Uterus (tissue), 4 donors: ENCODE data around the gene VIPR2. TPM values are rescaled to one million over a fixed set of nuclear protein-coding genes. Genes with fewer than 3 reads are reported as not detected.
"Not testable (repeated sequence)": the region's sequence is repeated elsewhere in the genome, so short reads cannot be mapped to it uniquely, and the experiment has no call there.

Source experiments
- DNase-seq, 2 donors: peaks; one replicate each; pipeline ENCODE4 v3.0.0-alpha.2; 2019 to 2020
- H3K27ac ChIP-seq, 2 donors: fragments of 200-600 bp; sonication (generic); 1 replicate in 1 of 2; 2 replicates in 1 of 2; pipeline ENCODE4 v1.5.1; 2016 to 2018
- H3K27me3 ChIP-seq, 2 donors: fragments of 200-600 bp; sonication (generic); one replicate each; pipeline ENCODE4 v1.5.1; 2018 to 2019; ENCODE audit warnings: control low read depth in 1 of 2
- H3K36me3 ChIP-seq, 2 donors: fragments of 200-600 bp; sonication (generic); one replicate each; pipeline ENCODE4 v1.5.1; 2019; ENCODE audit warnings: control low read depth in 1 of 2
- H3K4me1 ChIP-seq, 2 donors: fragments of 200-600 bp; sonication (generic); one replicate each; pipeline ENCODE4 v1.5.1; 2018 to 2019; ENCODE audit warnings: control low read depth in 1 of 2
- H3K4me3 ChIP-seq, 2 donors: fragments of 200-600 bp; sonication (generic); 1 replicate in 1 of 2; 2 replicates in 1 of 2; pipeline ENCODE4 v1.5.1; 2018 to 2019; ENCODE audit warnings: mild to moderate bottlenecking in 1 of 2
- H3K9me3 ChIP-seq, 2 donors: fragments of 200-600 bp; sonication (generic); one replicate each; pipeline ENCODE4 v1.5.1; 2019; ENCODE audit warnings: control low read depth in 1 of 2
- CTCF ChIP-seq, 4 experiments: fragments of 200-600 bp in 2 of 4; fragments of 450-650 bp in 2 of 4; sonication (generic) in 2 of 4; IDR thresholded peaks; one replicate each; pipeline ENCODE4 v1.5.1; 2016 to 2019; ENCODE audit warnings: antibody characterized with exemption in 4 of 4, mild to moderate bottlenecking in 2 of 4, moderate library complexity in 1 of 4
- POLR2A ChIP-seq, 2 donors: fragments of 450-650 bp; IDR thresholded peaks; one replicate each; pipeline ENCODE4 v1.6.1; 2016; ENCODE audit warnings: antibody characterized with exemption in 2 of 2, mild to moderate bottlenecking in 1 of 2, moderate library complexity in 1 of 2
- intact Hi-C: fragments of 100-400 bp; cut with DNase I; formaldehyde crosslinking; loops from one replicate; pipeline ENCODE4 v1.15.1; 2023; ENCODE audit warnings: low total_unique reads
- total RNA-seq, 4 donors: library from RNA; depleted of rRNA in 3 of 4; stranded (reverse); fragments of >200 nt in 3 of 4; gene quantifications; one replicate each; pipeline versions ENCODE4 v1.1.0 to v1.2.4, GENCODE V29; 2014 to 2023
- donor health status: DM: yes; HTN: yes; CAD: no.

The VIPR2 gene
- total RNA-seq, 4 donors from 2014 or later: 3.1 to 9.8 (median 4.5) TPM

DNA sequence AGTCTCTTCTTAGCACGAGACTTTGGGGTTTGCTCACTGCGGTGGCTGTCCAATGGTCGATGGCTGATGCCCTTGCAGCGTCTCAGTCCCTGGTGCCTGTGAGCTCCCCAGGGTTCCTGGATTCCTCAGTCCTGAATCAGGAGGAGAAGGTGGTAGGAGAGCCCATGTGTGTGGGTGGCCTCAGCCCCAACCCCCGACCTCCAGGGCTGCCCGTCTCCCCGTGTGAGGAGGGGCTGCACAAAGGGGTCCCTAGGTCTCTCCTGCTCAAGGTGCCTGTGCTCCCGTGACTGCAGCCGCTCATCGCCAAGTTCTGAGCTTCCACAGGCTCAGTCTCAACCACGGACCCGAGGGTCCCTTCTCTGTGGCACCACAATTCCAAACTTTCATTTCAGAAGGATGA lies 142.9 kb downstream of the VIPR2 start:
- Histone ChIP-seq H3K9me3 (no peaks in the 10 kb centered on the region), H3K4me3 (no peak overlapping the region), H3K4me1 (no peaks in the 10 kb centered on the region), H3K36me3 (no peaks in the 10 kb centered on the region), H3K27me3 (no peaks in the 10 kb centered on the region), H3K27ac (no peak overlapping the region)
- intact Hi-C loops: no loop called here
- TF ChIP-seq POLR2A (IDR thresholded peaks at IDR 0.05): no peak
- no peak for TF ChIP-seq CTCF (IDR thresholded peaks at IDR 0.05)
- no peak for DNase-seq

DNA sequence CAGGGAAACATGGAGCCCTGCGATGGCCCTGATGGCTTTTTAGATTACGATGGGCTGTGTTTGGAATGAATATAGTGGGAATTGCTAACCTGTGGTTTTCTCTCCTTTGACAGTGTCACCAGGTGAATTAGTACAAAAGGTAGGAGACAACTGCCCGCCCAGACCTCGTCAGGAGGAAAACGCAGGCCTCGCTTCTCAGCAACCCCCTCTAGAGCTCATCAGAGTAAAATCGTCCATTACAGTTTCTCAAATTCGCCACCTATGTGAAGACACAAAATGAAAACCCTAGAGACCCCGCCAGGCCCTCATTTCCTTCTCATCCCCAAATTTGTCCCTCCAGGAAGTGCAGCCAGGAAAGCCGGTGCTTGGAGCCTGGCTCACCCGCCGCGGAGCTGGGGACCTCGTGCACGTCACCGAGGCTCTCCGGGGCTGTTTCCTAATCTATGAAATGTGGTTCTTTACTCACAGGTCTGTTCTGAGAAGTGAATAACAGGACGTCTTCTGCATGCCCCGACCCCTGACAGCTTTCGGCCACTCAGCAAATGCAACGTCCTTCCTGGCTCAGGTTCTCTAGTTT lies 143.7 kb downstream of the VIPR2 start:
- H3K4me3 ChIP-seq: no peak overlapping the region
- no peaks in the 10 kb centered on the region for H3K27me3 ChIP-seq
- DNase-seq: no peak
- TF ChIP-seq CTCF (IDR thresholded peaks at IDR 0.05) (no peak), POLR2A (IDR thresholded peaks at IDR 0.05) (no peak)
- no peaks in the 10 kb centered on the region for H3K4me1 ChIP-seq
- intact Hi-C loops: no loop called here
- H3K36me3 ChIP-seq: no peaks in the 10 kb centered on the region
- H3K27ac ChIP-seq: no peak overlapping the region
- no peaks in the 10 kb centered on the region for H3K9me3 ChIP-seq

- no peaks in the 10 kb centered on the region for H3K36me3 ChIP-seq
- H3K27ac ChIP-seq: no peak overlapping the region
- no peaks in the 10 kb centered on the region for H3K9me3 ChIP-seq
- no peaks in the 10 kb centered on the region for H3K4me1 ChIP-seq
- H3K4me3 ChIP-seq: no peak overlapping the region
- intact Hi-C loops: no loop called here
- no peaks in the 10 kb centered on the region for H3K27me3 ChIP-seq
- no peak for DNase-seq
- TF ChIP-seq CTCF (IDR thresholded peaks at IDR 0.05): no peak
- no peak for TF ChIP-seq POLR2A (IDR thresholded peaks at IDR 0.05)
Observed at GRCh38 chr7:159000070-159000469, 144.6 kb downstream of the VIPR2 start.

- H3K27me3 ChIP-seq: no peaks in the 10 kb centered on the region
- H3K4me3 ChIP-seq: no peak overlapping the region
- no peaks in the 10 kb centered on the region for H3K4me1 ChIP-seq
- no peak for TF ChIP-seq CTCF (IDR thresholded peaks at IDR 0.05)
- no peak for TF ChIP-seq POLR2A (IDR thresholded peaks at IDR 0.05)
- H3K27ac ChIP-seq: no peak overlapping the region
- no peak for DNase-seq
- no peaks in the 10 kb centered on the region for H3K36me3 ChIP-seq
- intact Hi-C loops: no loop called here
- no peaks in the 10 kb centered on the region for H3K9me3 ChIP-seq
Observed at GRCh38 chr7:158999496-158999895, 145.2 kb downstream of the VIPR2 start.

- H3K4me3 ChIP-seq, H3K27me3 ChIP-seq, H3K36me3 ChIP-seq, DNase-seq, H3K27ac ChIP-seq, intact Hi-C loops, H3K9me3 ChIP-seq, H3K4me1 ChIP-seq: not testable (repeated sequence)
Observed at GRCh38 chr7:158998261-158998660, 146.4 kb downstream of the VIPR2 start.

- Histone ChIP-seq H3K9me3 (no peaks in the 10 kb centered on the region), H3K36me3 (no peaks in the 10 kb centered on the region), H3K4me1 (no peaks in the 10 kb centered on the region), H3K4me3 (no peak overlapping the region), H3K27ac (no peak overlapping the region), H3K27me3 (peaks cover 0 to 7% of the 10 kb centered on the region in 2 donors)
- TF ChIP-seq CTCF (IDR thresholded peaks at IDR 0.05) (no peak), POLR2A (IDR thresholded peaks at IDR 0.05) (no peak)
- DNase-seq: no peak
- intact Hi-C loops: no loop called here
Observed at GRCh38 chr7:158997471-158997870, 147.2 kb downstream of the VIPR2 start.
